Embryonic facial prominence (tissue), 1 donor: ENCODE results near the gene CBR4.
"Not testable (repeated sequence)": the region's sequence is repeated elsewhere in the genome, so short reads cannot be mapped to it uniquely, and the experiment has no call there.

Experiments used
- DNase-seq: peaks from one replicate; pipeline ENCODE4 v3.0.0-alpha.2; 2016; ENCODE audit errors: extremely low spot score

Gene CBR4

GRCh38 chr4:168993714-168994510 is 16.1 kb downstream of the CBR4 start:
- no peak for DNase-seq

GRCh38 chr4:168992952-168993482 is 17.0 kb downstream of the CBR4 start:
- not testable (repeated sequence) for DNase-seq

GRCh38 chr4:168981942-168982341 is 28.1 kb downstream of the CBR4 start:
- DNase-seq, result no peak

- DNase-seq, result no peak
Observed at GRCh38 chr4:168981460-168981859, 28.6 kb downstream of the CBR4 start.

GRCh38 chr4:168979338-168979737 is 30.7 kb downstream of the CBR4 start:
- DNase-seq, result no peak

- no peak for DNase-seq
Observed at GRCh38 chr4:168978001-168978700, 31.9 kb downstream of the CBR4 start.

- DNase-seq, result no peak
Observed at GRCh38 chr4:168972596-168972995, 37.5 kb downstream of the CBR4 start.

- DNase-seq, result no peak
Observed at GRCh38 chr4:168960716-168961115, 49.3 kb downstream of the CBR4 start.

GRCh38 chr4:168955674-168956073 is 54.4 kb downstream of the CBR4 start:
- DNase-seq, result no peak

GRCh38 chr4:168952821-168953246 is 57.2 kb downstream of the CBR4 start:
- DNase-seq, result not testable (repeated sequence)

- DNase-seq, result no peak
Observed at GRCh38 chr4:168945291-168945690, 64.8 kb downstream of the CBR4 start.

GRCh38 chr4:168942985-168943384 is 67.1 kb downstream of the CBR4 start:
- no peak for DNase-seq
